Fibroblast of lung (primary cell): ENCODE results near the gene OSTN. TPM values are rescaled to one million over a fixed set of nuclear protein-coding genes. Genes with fewer than 3 reads are reported as not detected.
A peak's percentile ranks its signal among the peaks of the same experiment; 100 is the strongest.

Experiments used
- DNase-seq, 2 donors: peaks; one replicate each; pipeline versions ENCODE4 v3.0.0 to v3.0.0-alpha.2; 2010; ENCODE audit warnings: low read depth in 2 of 2
- H2AFZ ChIP-seq: 2 replicates; pipeline ENCODE4 v1.5.1; 2012; ENCODE audit warnings: low read length, control low read depth, inconsistent platforms
- H3K27ac ChIP-seq: 2 replicates; pipeline ENCODE4 v1.5.1; 2011; ENCODE audit warnings: low read length, control low read depth; ENCODE audit not compliant: insufficient read depth
- H3K27me3 ChIP-seq: 2 replicates; pipeline ENCODE4 v1.5.1; 2011; ENCODE audit warnings: mild to moderate bottlenecking, low read length; ENCODE audit not compliant: control insufficient read depth, insufficient read depth
- H3K36me3 ChIP-seq: 2 replicates; pipeline ENCODE4 v1.5.1; 2011; ENCODE audit warnings: low read length; ENCODE audit not compliant: control insufficient read depth, insufficient read depth
- H3K4me1 ChIP-seq: 2 replicates; pipeline ENCODE4 v1.5.1; 2011; ENCODE audit warnings: low read length; ENCODE audit not compliant: control insufficient read depth, insufficient read depth; ENCODE audit errors: extremely low read depth
- H3K4me2 ChIP-seq: 2 replicates; pipeline ENCODE4 v1.5.1; 2011; ENCODE audit warnings: low read length, control low read depth; ENCODE audit not compliant: insufficient read depth; ENCODE audit errors: extremely low read depth
- H3K4me3 ChIP-seq, 4 experiments: fragments of 200-600 bp in 1 of 4; sonication (generic) in 1 of 4; replicated peaks in 1 of 4; 2 replicates each; pipeline ENCODE4 v1.5.1; 2011 to 2016; ENCODE audit warnings: low read length in 4 of 4, low read depth in 3 of 4, mild to moderate bottlenecking in 3 of 4, control low read depth in 2 of 4, inconsistent platforms in 1 of 4, mixed read lengths in 1 of 4; ENCODE audit not compliant: insufficient read depth in 1 of 4; ENCODE audit errors: control extremely low read depth in 1 of 4
- H3K79me2 ChIP-seq: 2 replicates; pipeline ENCODE4 v1.5.1; 2012; ENCODE audit warnings: mild to moderate bottlenecking, low read length, inconsistent platforms; ENCODE audit not compliant: control insufficient read depth, insufficient read depth
- H3K9ac ChIP-seq: 2 replicates; pipeline ENCODE4 v1.5.1; 2011; ENCODE audit warnings: mild to moderate bottlenecking, low read length, control low read depth; ENCODE audit not compliant: insufficient read depth
- H3K9me3 ChIP-seq: 2 replicates; pipeline ENCODE4 v1.5.1; 2012; ENCODE audit warnings: low read depth, low read length; ENCODE audit not compliant: control insufficient read depth, insufficient read depth
- H4K20me1 ChIP-seq: 2 replicates; pipeline ENCODE4 v1.5.1; 2011; ENCODE audit warnings: low read length; ENCODE audit not compliant: control insufficient read depth, insufficient read depth; ENCODE audit errors: extremely low read depth
- CTCF ChIP-seq, 2 donors: IDR thresholded peaks in 1 of 2; conservative IDR thresholded peaks in 1 of 2; 1 replicate in 1 of 2; 2 replicates in 1 of 2; pipeline ENCODE4 v1.5.1; 2011 to 2012; ENCODE audit warnings: low read length in 2 of 2, control low read depth in 1 of 2, inconsistent platforms in 1 of 2, low read depth in 1 of 2, mild to moderate bottlenecking in 1 of 2
- EZH2 ChIP-seq: IDR thresholded peaks from 2 replicates; pipeline ENCODE4 v1.5.1; 2012; ENCODE audit warnings: low read length, control low read depth, mild to moderate bottlenecking; ENCODE audit errors: missing control alignments
- polyA plus RNA-seq, 2 donors: library from polyadenylated mRNA; depleted of rRNA in 1 of 2; stranded (reverse) in 1 of 2; unstranded in 1 of 2; fragments of >200 nt; gene quantifications; 2 replicates each; pipeline ENCODE4 v1.2.1, GENCODE V29; 2011 to 2012; ENCODE audit warnings: missing spikeins in 1 of 2
- total RNA-seq: library from RNA; depleted of rRNA; stranded (reverse); fragments of >200 nt; gene quantifications from 2 replicates; pipeline ENCODE4 v1.2.1, GENCODE V29; 2014

OSTN gene
- total and polyA plus RNA-seq, 2 donors (not counting 1 experiment from before 2014, with no cell fraction given), result 0.34 to 31.9 TPM

DNA sequence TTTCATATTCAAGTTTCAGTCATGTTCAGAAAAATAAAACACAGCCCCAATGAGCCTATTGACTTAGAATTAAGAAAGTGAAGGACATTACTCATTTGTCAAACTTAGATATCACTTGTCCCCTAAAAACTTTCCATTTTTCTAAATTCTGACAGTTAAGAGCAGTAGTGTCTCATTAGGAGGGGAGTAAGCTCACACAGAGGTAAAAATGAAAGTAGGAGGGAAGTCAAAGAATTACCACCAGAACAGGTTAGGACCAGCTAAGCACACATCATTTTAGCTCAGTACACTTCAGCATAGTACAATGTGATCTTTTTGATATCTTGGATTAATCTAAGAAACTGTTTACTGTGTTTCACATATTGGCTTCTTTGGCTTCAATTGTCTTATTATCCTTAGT is 64.3 kb downstream of the OSTN start:
- no peak overlapping the region for H3K9ac ChIP-seq
- DNase-seq, result no peak
- no peaks in the 10 kb centered on the region for H3K9me3 ChIP-seq
- no peak overlapping the region for H3K27ac ChIP-seq
- TF ChIP-seq EZH2 (no peak), CTCF (conservative IDR thresholded peaks at IDR 0.05 in 1 of 2, IDR thresholded peaks at IDR 0.05 in 1 of 2; ENCODE audit: low read depth in 1 of 2, low read length in 2 of 2) (no peak)
- no peaks in the 10 kb centered on the region for H3K27me3 ChIP-seq
- H3K79me2 ChIP-seq, result no peaks in the 10 kb centered on the region
- H3K36me3 ChIP-seq, result no peaks in the 10 kb centered on the region
- H3K4me1 ChIP-seq, result no peaks in the 10 kb centered on the region
- H3K4me2 ChIP-seq, result peak overlapping the region; percentile 39
- H3K4me3 ChIP-seq, result no peak overlapping the region
- H4K20me1 ChIP-seq, result no peaks in the 10 kb centered on the region
- peak overlapping the region; percentile 38 for H2AFZ ChIP-seq

GRCh38 chr3:191263850-191264249 is 64.8 kb downstream of the OSTN start:
- peak overlapping the region; percentile 38 for H2AFZ ChIP-seq
- no peaks in the 10 kb centered on the region for H4K20me1 ChIP-seq
- H3K9ac ChIP-seq, result no peak overlapping the region
- no peak overlapping the region for H3K4me3 ChIP-seq
- no peaks in the 10 kb centered on the region for H3K9me3 ChIP-seq
- H3K4me1 ChIP-seq, result no peaks in the 10 kb centered on the region
- no peaks in the 10 kb centered on the region for H3K27me3 ChIP-seq
- no peak overlapping the region for H3K27ac ChIP-seq
- peak overlapping the region; percentile 39 for H3K4me2 ChIP-seq
- H3K36me3 ChIP-seq, result no peaks in the 10 kb centered on the region
- H3K79me2 ChIP-seq, result no peaks in the 10 kb centered on the region
- no peak for DNase-seq
- no peak for TF ChIP-seq CTCF (conservative IDR thresholded peaks at IDR 0.05 in 1 of 2, IDR thresholded peaks at IDR 0.05 in 1 of 2; ENCODE audit: low read depth in 1 of 2, low read length in 2 of 2)
- no peak for TF ChIP-seq EZH2

DNA sequence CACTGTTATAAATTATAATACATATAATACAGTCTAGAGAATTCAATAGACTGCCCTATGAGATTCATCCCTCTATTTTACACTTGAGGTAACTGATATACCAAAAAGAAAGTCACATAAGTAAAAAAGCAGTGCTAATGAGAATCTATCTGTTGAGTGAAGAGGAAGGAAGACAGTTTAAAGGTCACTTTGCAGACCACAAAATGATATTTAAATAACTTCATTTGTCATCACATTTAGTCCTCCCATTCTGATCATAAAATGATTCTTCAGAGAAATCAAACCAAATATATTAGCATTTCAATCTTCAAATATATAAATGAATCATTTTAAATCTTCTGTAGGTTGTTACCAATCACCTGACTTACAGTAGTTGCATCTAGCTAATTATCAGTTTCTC is 69.7 kb downstream of the OSTN start:
- Histone ChIP-seq H3K9me3 (no peaks in the 10 kb centered on the region), H3K4me1 (no peaks in the 10 kb centered on the region), H3K4me3 (no peak overlapping the region), H3K27ac (no peak overlapping the region), H4K20me1 (no peaks in the 10 kb centered on the region), H2AFZ (no peak overlapping the region), H3K9ac (no peak overlapping the region), H3K36me3 (no peaks in the 10 kb centered on the region), H3K79me2 (no peaks in the 10 kb centered on the region), H3K4me2 (no peak overlapping the region), H3K27me3 (no peaks in the 10 kb centered on the region)
- DNase-seq, result no peak
- no peak for TF ChIP-seq CTCF (conservative IDR thresholded peaks at IDR 0.05 in 1 of 2, IDR thresholded peaks at IDR 0.05 in 1 of 2; ENCODE audit: low read depth in 1 of 2, low read length in 2 of 2)
- TF ChIP-seq EZH2, result no peak
